HEK293 (cell line): Measurements from ENCODE around the gene TNFRSF6B.

Experiments used
- TF ChIP-seq, protein P1 (sequence below): fragments of 450-650 bp; formaldehyde crosslinking; IDR thresholded peaks from 2 replicates; pipeline ENCODE4 v1.5.1; 2016; ENCODE audit warnings: missing biosample characterization, missing genetic modification characterization
- TF ChIP-seq, protein P2 (sequence below): fragments of 450-650 bp; formaldehyde crosslinking; IDR thresholded peaks from 2 replicates; pipeline ENCODE4 v1.5.1; 2016; ENCODE audit warnings: missing biosample characterization, missing genetic modification characterization

DNA sequence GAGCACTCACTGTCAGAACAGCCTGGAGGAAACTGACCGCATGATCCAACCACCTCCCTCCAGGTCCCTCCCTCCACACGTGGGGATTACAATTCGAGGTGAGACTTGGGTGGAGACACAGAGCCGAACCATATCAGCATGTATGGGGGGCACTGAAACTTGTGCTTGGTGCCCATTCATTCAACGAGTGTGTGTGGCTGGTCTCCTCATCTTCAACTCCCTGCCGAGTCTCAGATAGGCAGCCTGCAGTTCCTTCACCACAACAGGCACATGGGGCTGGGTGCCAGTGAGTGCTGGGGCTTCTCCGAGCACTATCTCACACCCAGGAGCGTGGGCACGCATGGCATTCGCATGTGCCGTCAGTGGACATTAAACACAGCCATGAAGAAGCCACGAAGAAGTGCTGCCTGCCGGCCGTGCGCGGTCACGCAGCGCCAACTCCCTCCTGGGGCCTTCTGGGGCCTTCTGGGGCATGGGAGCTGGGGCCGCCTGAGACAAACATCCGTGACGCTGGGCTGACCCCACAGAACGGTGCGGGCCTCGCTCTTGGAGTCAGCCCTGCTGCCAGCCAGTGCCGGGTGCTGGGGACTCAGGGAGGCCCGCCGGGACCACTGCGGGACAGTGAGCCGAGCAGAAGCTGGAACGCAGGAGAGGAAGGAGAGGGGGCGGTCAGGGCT, 39.1 kb upstream of the TNFRSF6B start:
- TF ChIP-seq, protein P1, sequence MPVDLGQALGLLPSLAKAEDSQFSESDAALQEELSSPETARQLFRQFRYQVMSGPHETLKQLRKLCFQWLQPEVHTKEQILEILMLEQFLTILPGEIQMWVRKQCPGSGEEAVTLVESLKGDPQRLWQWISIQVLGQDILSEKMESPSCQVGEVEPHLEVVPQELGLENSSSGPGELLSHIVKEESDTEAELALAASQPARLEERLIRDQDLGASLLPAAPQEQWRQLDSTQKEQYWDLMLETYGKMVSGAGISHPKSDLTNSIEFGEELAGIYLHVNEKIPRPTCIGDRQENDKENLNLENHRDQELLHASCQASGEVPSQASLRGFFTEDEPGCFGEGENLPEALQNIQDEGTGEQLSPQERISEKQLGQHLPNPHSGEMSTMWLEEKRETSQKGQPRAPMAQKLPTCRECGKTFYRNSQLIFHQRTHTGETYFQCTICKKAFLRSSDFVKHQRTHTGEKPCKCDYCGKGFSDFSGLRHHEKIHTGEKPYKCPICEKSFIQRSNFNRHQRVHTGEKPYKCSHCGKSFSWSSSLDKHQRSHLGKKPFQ (tag by site-specific recombination), result no peak
- TF ChIP-seq, protein P2, sequence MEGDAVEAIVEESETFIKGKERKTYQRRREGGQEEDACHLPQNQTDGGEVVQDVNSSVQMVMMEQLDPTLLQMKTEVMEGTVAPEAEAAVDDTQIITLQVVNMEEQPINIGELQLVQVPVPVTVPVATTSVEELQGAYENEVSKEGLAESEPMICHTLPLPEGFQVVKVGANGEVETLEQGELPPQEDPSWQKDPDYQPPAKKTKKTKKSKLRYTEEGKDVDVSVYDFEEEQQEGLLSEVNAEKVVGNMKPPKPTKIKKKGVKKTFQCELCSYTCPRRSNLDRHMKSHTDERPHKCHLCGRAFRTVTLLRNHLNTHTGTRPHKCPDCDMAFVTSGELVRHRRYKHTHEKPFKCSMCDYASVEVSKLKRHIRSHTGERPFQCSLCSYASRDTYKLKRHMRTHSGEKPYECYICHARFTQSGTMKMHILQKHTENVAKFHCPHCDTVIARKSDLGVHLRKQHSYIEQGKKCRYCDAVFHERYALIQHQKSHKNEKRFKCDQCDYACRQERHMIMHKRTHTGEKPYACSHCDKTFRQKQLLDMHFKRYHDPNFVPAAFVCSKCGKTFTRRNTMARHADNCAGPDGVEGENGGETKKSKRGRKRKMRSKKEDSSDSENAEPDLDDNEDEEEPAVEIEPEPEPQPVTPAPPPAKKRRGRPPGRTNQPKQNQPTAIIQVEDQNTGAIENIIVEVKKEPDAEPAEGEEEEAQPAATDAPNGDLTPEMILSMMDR (tag by site-specific recombination), result no peak
